ENCODE data around the gene TRIM31. TPM values are rescaled to one million over a fixed set of nuclear protein-coding genes. Genes with fewer than 3 reads are reported as not detected.

TRIM31 gene
- total RNA-seq, 1 experiment from 2014 or later, result not detected

- no peak for DNase-seq (ENCODE audit: low read depth)
Observed at GRCh38 chr6:30055513-30055912, 57.4 kb downstream of the TRIM31 start.

- no peak for DNase-seq (ENCODE audit: low read depth)
Observed at GRCh38 chr6:30053682-30054081, 59.2 kb downstream of the TRIM31 start.

Other genes with a start within 250 kb of the TRIM31 start
- 412 and 438 TPM in 2 replicates for gene HLA-A, start 170.6 kb downstream of the TRIM31 start, total RNA-seq (2014; rRNA removed)
- 17.6 and 20.0 TPM in 2 replicates for gene POLR1H, start 51.8 kb downstream of the TRIM31 start, total RNA-seq (2014; rRNA removed)
- 43.0 and 47.1 TPM in 2 replicates for gene PPP1R11, start 45.9 kb downstream of the TRIM31 start, total RNA-seq (2014; rRNA removed)
- not detected in 2 replicates for gene RNF39, start 37.3 kb downstream of the TRIM31 start, total RNA-seq (2014; rRNA removed)
- gene TRIM40, start 23.1 kb upstream of the TRIM31 start, total RNA-seq (2014; rRNA removed), result not detected in 2 replicates
- not detected in 2 replicates for gene TRIM10, start 48.1 kb upstream of the TRIM31 start, total RNA-seq (2014; rRNA removed)
- gene TRIM15, start 50.5 kb upstream of the TRIM31 start, total RNA-seq (2014; rRNA removed), result not detected in 2 replicates
- gene TRIM26, start 100.3 kb upstream of the TRIM31 start, total RNA-seq (2014; rRNA removed), result 35.1 and 36.7 TPM in 2 replicates
- gene TRIM39, start 213.8 kb upstream of the TRIM31 start, total RNA-seq (2014; rRNA removed), result 10.8 and 13.1 TPM in 2 replicates
- 45.2 and 53.9 TPM in 2 replicates for gene RPP21, start 232.1 kb upstream of the TRIM31 start, total RNA-seq (2014; rRNA removed)

Measured in LHCN-M2 (cell line).